Activated CD8-positive, alpha-beta T cell treated with anti-CD3 and anti-CD28 coated beads, Interleukin-2, amount 10 ng/mL, durations not matched to agents 7 days and 5 days (primary cell): ENCODE measurements around the gene NFIA. TPM values are rescaled to one million over a fixed set of nuclear protein-coding genes. Genes with fewer than 3 reads are reported as not detected.

Experiments
- ATAC-seq: fragments of 150-1000 bp; cut with Tn5 transposase; one replicate; pipeline ENCODE4 v1.10.0; 2021; ENCODE audit warnings: moderate library complexity
- CTCF ChIA-PET: fragments of 350-600 bp; sonication (Branson Sonifier 250); formaldehyde crosslinking; loops from one replicate; lab custom pipeline; 2021; ENCODE audit warnings: antibody characterized with exemption; lab: Charles Lee
- POLR2A ChIA-PET: fragments of 350-600 bp; sonication (Branson Sonifier 250); formaldehyde crosslinking; loops from one replicate; lab custom pipeline; 2021; ENCODE audit warnings: antibody characterized with exemption; lab: Charles Lee
- DNase-seq: peaks from one replicate; pipeline ENCODE4 v3.0.0-alpha.2; 2020
- H3K27ac Mint-ChIP-seq: one replicate; pipeline ENCODE4 v1.8.0; 2021; ENCODE audit warnings: mild to moderate bottlenecking, mixed read lengths
- H3K27me3 Mint-ChIP-seq: one replicate; pipeline ENCODE4 v1.8.0; 2021; ENCODE audit warnings: low read depth, mixed read lengths
- H3K36me3 Mint-ChIP-seq: one replicate; pipeline ENCODE4 v1.8.0; 2021; ENCODE audit warnings: low read depth, mixed read lengths
- H3K4me1 Mint-ChIP-seq: one replicate; pipeline ENCODE4 v1.8.0; 2021; ENCODE audit warnings: low read depth, mixed read lengths
- H3K4me3 Mint-ChIP-seq: one replicate; pipeline ENCODE4 v1.8.0; 2021; ENCODE audit warnings: mild to moderate bottlenecking, mixed read lengths
- H3K9me3 Mint-ChIP-seq: one replicate; pipeline ENCODE4 v1.8.0; 2022; ENCODE audit warnings: mixed read lengths; ENCODE audit not compliant: insufficient read depth
- total RNA-seq, 2 experiments: library from RNA; stranded (reverse); gene quantifications; one replicate each; pipeline ENCODE4 v1.2.3, GENCODE V29; 2021

Gene NFIA
- total RNA-seq, 2 experiments from 2014 or later = 0.66 to 0.78 TPM

DNA sequence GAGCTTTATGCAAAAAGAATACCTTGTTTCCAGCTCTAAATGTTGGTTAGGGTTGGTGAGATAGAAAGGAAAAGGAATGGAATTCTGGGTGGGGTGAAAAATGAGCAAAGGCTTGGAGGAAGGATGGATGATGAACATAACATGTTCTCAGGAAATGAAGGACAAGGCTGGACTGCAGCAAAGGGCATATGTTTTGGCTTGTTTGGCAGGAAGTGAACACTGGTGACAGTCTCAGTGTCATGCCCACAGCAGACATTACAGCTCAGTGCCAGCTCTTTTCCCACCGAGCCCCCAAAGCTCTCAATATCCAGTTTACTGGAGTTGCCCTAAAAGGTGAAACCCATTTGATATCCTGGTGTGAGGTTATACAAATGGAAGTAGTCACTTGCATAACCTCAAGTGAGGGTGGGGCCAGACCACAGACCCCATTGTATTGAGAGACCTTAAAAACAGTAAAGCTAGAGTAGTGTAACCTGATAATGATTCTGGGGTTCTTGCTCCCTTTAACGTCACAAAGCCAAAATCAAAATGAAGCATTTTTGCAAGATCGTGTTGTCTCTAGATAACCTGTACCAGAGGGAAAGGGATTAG, 270.6 kb downstream of the NFIA start:
- Mint-ChIP-seq H3K4me1 (no peaks in the 10 kb centered on the region), H3K36me3 (no peaks in the 10 kb centered on the region), H3K9me3 (no peaks in the 10 kb centered on the region), H3K4me3 (no peak overlapping the region), H3K27me3 (no peaks in the 10 kb centered on the region), H3K27ac (no peak overlapping the region)
- ChIA-PET POLR2A (no interaction called here), CTCF (interaction anchor here (0.9 to 1.0 kb wide), 2 partner anchors 11 to 303 kb away, joined by 3 to 5 read pairs; no protein-coding TSS in a partner anchor)
- no peak for DNase-seq
- no peak for ATAC-seq

DNA sequence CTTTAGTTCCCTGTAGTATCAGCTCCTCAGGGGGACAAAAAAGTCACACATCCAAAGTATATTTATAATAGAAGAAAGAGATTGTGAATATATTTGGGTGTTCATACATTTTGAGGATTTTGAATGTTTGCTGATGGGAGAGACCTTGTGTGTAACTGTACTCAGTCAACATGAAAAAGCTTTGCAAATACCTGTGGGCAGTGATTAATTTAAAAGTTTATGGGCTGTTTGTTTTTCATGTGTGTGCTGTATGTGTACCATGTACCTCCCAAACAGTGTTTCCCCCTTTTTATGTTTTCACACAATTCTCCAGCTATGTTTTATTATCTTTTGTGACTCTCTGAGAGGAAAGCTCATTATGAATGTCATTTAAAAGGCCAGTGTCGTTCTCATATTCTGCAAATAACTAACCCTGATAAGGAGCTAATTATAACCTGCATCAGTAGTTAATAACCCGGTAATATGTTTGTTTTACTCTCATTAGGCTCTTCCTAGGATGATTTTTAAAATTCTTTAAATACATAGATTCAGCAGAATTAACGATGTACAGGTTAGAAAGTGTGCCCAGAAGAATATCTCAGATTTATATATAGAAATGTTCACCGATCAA, 271.5 kb downstream of the NFIA start:
- Mint-ChIP-seq H3K36me3 (no peaks in the 10 kb centered on the region), H3K27ac (no peak overlapping the region), H3K4me3 (no peak overlapping the region), H3K4me1 (no peaks in the 10 kb centered on the region), H3K27me3 (no peaks in the 10 kb centered on the region), H3K9me3 (no peaks in the 10 kb centered on the region)
- ChIA-PET POLR2A (no interaction called here), CTCF (interaction anchor here (0.7 to 0.9 kb wide), 2 partner anchors 12 to 235 kb away, joined by 3 read pairs; no protein-coding TSS in a partner anchor)
- DNase-seq = no peak
- ATAC-seq = no peak

DNA sequence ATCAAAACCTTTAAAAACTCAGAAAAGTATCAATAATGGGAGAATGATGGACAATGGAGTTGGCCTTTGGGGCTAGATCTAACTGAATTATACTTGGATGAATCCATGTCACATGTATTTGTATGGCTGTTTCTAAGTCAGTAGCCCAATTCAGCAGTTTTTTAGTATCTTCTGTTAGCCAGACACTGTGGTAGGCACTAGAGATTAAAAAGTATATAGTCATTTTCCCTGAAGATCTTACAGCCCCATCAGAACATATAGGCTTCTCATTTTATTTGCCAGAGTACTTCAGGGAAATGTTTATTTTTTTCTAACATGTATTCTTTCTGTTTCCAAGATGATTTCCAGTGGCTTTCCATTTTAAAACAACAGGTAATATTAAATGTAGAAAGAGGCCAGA, 273.7 kb downstream of the NFIA start:
- no peaks in the 10 kb centered on the region for H3K36me3 Mint-ChIP-seq
- ATAC-seq (no peak), DNase-seq (no peak)
- H3K27me3 Mint-ChIP-seq = no peaks in the 10 kb centered on the region
- H3K9me3 Mint-ChIP-seq = no peaks in the 10 kb centered on the region
- ChIA-PET POLR2A (no interaction called here), CTCF (no interaction called here)
- H3K27ac Mint-ChIP-seq = no peak overlapping the region
- no peaks in the 10 kb centered on the region for H3K4me1 Mint-ChIP-seq
- H3K4me3 Mint-ChIP-seq = no peak overlapping the region

DNA sequence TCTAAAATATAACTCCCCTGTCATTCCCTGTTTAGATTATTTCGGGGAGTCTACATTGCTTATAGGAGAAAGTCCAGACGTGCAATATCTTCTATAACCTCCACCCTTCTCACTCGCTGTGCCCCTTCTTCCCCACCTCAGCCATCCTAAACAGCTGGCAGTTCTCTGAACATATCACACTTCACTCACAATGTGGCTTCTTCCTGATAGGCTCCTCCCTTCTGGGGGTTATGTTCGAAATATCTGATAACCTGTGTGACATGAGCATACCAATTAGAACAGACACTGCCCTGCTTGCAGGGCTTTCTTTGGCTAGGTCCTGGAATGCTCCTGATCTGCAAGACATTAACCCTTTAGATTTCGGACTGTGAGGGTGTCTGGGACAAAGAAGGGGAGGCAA, 274.6 kb downstream of the NFIA start:
- Mint-ChIP-seq H3K27me3 (no peaks in the 10 kb centered on the region), H3K9me3 (no peaks in the 10 kb centered on the region), H3K4me1 (no peaks in the 10 kb centered on the region), H3K4me3 (no peak overlapping the region), H3K36me3 (no peaks in the 10 kb centered on the region), H3K27ac (no peak overlapping the region)
- DNase-seq (no peak), ATAC-seq (no peak)
- ChIA-PET CTCF (no interaction called here), POLR2A (no interaction called here)

DNA sequence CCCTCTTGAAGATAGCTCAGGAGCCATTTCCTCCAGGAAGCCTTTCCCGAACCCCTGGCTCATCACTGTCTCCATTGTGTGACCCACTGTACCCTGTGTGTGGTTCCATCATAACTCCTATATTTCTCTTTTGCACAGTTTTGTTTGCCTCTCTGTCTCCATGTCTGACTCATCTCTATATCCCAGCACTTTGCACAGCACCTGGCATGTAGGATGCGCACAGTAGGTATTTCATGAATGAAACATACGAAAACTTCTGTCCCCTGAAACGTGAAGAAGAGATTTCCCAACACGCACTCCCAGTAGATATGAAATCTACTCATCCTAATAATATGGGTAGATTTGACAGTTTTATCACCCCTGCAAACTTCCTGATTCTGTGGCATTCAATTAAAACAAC, 275.2 kb downstream of the NFIA start:
- ChIA-PET CTCF (no interaction called here), POLR2A (no interaction called here)
- no peaks in the 10 kb centered on the region for H3K4me1 Mint-ChIP-seq
- no peak overlapping the region for H3K4me3 Mint-ChIP-seq
- DNase-seq = no peak
- ATAC-seq = no peak
- no peak overlapping the region for H3K27ac Mint-ChIP-seq
- no peaks in the 10 kb centered on the region for H3K27me3 Mint-ChIP-seq
- no peaks in the 10 kb centered on the region for H3K9me3 Mint-ChIP-seq
- no peaks in the 10 kb centered on the region for H3K36me3 Mint-ChIP-seq

DNA sequence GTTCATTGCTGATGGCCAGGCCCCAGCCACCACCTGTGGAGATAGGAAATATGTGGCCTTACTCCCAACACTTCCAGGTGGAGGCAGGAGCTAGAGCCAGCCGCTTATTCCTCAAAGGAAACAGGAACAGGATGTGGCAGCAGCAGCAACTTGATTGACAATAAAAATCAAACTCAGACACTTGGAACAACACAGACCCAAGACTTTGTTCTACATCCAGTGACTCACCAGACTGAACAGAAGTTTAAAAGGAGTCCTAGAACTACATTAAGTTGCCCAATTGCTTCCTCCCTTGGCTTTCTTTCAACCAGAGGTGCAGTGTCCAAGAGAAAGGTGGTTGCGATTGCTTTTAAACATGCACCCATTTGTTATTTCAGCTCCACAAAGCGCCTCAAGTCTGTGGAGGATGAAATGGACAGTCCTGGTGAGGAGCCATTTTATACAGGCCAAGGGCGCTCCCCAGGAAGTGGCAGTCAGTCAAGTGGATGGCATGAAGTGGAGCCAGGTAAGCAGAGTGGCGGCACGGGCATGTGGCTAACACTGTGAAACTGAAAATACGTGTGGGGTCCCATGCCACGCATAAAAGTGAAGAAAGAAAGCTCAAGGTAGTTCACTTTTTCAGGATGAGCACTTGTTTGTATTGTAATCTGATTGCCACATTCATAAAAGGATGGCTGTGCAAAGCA, 276.6 kb downstream of the NFIA start:
- Mint-ChIP-seq H3K4me3 (no peak overlapping the region), H3K4me1 (no peaks in the 10 kb centered on the region), H3K27me3 (no peaks in the 10 kb centered on the region), H3K27ac (no peak overlapping the region), H3K9me3 (no peaks in the 10 kb centered on the region), H3K36me3 (no peaks in the 10 kb centered on the region)
- ChIA-PET CTCF (no interaction called here), POLR2A (no interaction called here)
- ATAC-seq (no peak), DNase-seq (no peak)

DNA sequence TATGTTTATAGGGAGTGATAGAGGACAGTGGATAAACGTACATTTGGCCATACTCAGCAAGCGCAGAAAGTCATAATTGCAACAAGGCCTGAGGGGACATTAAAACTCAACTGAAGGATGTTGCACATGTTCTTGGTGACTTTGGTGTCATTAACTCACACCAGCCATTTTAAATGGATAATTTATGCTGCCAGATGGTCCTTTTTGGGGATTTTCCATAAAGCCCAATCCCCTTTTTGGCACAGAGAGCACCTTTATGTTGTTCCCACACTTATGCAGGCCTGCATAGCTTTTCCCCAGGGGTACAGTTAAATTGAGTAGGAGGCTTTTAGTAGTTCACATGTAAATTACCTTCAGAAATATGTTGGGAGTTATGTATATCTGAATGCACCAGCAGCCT, 279.6 kb downstream of the NFIA start:
- POLR2A ChIA-PET = no interaction called here
- DNase-seq = no peak
- no peak for ATAC-seq
- no peak overlapping the region for H3K4me3 Mint-ChIP-seq
- no peak overlapping the region for H3K27ac Mint-ChIP-seq
- H3K36me3 Mint-ChIP-seq = no peaks in the 10 kb centered on the region
- CTCF ChIA-PET = no interaction called here
- H3K4me1 Mint-ChIP-seq = no peaks in the 10 kb centered on the region
- no peaks in the 10 kb centered on the region for H3K27me3 Mint-ChIP-seq
- no peaks in the 10 kb centered on the region for H3K9me3 Mint-ChIP-seq

DNA sequence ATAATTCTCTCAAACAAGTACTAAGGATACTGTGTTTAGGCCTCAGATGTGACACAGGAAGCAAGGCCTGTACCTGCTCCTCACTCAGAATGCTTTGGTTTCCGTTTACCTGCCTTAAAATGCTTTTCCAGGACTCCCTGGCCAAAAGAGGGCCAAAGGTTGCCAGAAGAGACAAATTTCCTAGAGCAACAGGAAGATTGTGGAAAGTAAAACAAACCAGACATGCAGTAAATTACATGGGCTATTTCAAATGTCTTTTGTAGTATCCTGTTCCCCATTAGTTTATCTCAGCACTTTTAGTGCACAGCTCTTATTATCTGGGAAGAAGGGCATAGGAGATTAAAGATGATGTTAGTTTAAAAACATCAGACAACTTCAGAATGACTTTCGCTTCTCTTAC, 280.0 kb downstream of the NFIA start:
- H3K27me3 Mint-ChIP-seq = no peaks in the 10 kb centered on the region

DNA sequence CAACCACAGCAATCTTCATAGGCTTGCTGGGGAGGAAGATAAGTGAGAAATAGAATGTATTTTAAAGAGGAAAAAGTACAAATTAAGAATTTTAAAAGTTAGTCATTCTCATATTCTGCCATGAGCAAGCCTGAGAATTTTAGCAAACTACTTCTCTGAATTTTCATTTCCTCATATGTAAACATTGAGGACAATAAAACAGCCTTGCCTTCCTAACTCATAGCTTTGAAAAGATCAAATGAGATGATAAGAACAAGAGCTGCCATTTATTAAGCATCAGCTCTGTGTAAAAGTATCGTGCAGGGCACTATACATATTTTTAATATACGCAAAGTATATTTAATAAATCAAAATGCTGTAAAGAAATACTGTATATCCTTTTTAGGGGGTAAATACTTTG, 286.0 kb downstream of the NFIA start:
- H3K27ac Mint-ChIP-seq = no peak overlapping the region
- H3K36me3 Mint-ChIP-seq = no peaks in the 10 kb centered on the region
- no peaks in the 10 kb centered on the region for H3K9me3 Mint-ChIP-seq
- H3K27me3 Mint-ChIP-seq = peaks cover 2% of the 10 kb centered on the region
- H3K4me1 Mint-ChIP-seq = no peaks in the 10 kb centered on the region
- ChIA-PET POLR2A (no interaction called here), CTCF (no interaction called here)
- no peak overlapping the region for H3K4me3 Mint-ChIP-seq
- DNase-seq = no peak
- ATAC-seq = no peak

More for the DNA sequence above, 280.0 kb downstream of the NFIA start:
- Mint-ChIP-seq H3K9me3 (no peaks in the 10 kb centered on the region), H3K4me1 (no peaks in the 10 kb centered on the region), H3K36me3 (no peaks in the 10 kb centered on the region), H3K4me3 (no peak overlapping the region), H3K27ac (no peak overlapping the region)
- ChIA-PET CTCF (no interaction called here), POLR2A (no interaction called here)
- DNase-seq = no peak
- no peak for ATAC-seq

DNA sequence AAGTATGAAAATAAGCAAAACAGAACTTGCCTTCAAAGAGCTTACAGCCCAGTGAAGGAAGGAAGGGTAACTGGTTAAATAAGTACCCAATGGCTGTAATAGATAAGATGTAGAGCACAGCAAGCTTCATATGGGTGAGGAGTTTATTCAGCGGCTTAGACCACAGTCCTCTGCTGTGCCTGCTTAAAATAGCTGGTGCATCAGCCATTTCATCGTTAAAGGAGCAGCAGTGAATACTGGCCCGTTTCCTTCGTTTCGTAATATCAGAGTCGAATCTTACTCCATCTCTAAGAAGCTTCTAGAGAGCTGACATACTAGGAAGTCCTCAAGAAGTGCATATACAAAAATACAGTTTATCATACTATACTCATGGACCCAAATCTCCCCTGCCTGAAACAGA, 286.5 kb downstream of the NFIA start:
- no peaks in the 10 kb centered on the region for H3K36me3 Mint-ChIP-seq
- no peak for ATAC-seq
- peaks cover 2% of the 10 kb centered on the region for H3K27me3 Mint-ChIP-seq

DNA sequence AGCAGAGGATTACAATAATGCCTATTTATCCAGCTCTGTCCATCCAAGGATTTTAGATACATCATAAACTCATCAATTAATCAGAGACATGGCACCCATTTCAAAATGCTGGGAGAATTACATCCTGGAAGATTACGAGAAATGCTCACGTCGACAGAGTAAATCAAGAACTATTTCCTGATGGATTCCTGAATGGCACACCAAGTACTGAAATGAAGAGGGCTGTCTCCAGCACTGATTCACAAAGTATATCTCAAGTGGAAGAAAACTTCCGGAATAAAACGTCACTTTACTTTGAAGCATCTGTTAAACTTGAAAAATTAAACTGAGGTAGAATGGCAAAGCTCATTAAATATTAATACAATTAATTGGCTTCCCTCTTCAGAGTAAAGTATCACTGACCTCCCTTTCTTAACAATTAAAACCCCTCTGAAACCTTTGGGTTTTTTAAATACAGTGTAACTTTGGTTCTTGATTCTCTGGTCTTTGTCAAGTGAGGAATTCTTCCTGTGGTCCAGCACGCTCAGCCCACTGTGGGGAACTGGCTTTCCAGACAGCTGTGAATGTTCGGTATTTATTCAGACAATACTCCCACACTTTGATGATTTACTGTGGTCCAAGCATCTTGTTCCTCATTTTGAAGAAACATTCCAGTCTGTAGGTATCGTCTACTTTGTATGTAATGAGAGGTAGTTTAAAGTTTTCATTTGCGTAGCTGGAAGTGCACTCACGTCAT, 288.0 kb downstream of the NFIA start:
- no peaks in the 10 kb centered on the region for H3K4me1 Mint-ChIP-seq
- no peaks in the 10 kb centered on the region for H3K36me3 Mint-ChIP-seq
- DNase-seq (no peak), ATAC-seq (no peak)
- peaks cover 2% of the 10 kb centered on the region for H3K27me3 Mint-ChIP-seq
- H3K4me3 Mint-ChIP-seq = no peak overlapping the region
- no peak overlapping the region for H3K27ac Mint-ChIP-seq
- H3K9me3 Mint-ChIP-seq = no peaks in the 10 kb centered on the region
- ChIA-PET POLR2A (no interaction called here), CTCF (no interaction called here)

More for the DNA sequence above, 286.5 kb downstream of the NFIA start:
- Mint-ChIP-seq H3K4me3 (no peak overlapping the region), H3K27ac (no peak overlapping the region), H3K9me3 (no peaks in the 10 kb centered on the region), H3K4me1 (no peaks in the 10 kb centered on the region)
- POLR2A ChIA-PET = interaction anchor here (0.6 kb wide), 1 partner anchor 124 kb away, joined by 3 read pairs; no protein-coding TSS in a partner anchor
- CTCF ChIA-PET = no interaction called here
- DNase-seq = no peak

DNA sequence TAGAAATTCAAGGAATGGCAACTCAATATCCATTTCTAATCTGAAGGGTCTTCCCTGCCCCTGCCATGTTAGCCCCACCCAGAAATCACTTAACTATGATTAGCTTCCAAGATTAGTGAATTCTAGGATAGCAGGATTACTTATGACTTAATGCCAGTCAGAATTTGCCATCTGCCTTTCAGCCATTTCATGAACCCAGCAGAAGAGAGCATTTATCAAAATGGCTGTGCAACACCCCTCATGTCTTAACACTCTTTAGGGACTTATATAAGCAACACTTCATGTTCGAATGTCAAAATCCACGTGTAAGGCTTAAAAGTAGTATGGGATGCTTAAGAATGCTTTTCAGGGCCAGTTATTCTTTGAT, 288.5 kb downstream of the NFIA start:
- ChIA-PET CTCF (no interaction called here), POLR2A (no interaction called here)
- Mint-ChIP-seq H3K27me3 (peaks cover 2% of the 10 kb centered on the region), H3K9me3 (no peaks in the 10 kb centered on the region), H3K4me1 (no peaks in the 10 kb centered on the region), H3K27ac (no peak overlapping the region), H3K36me3 (no peaks in the 10 kb centered on the region), H3K4me3 (no peak overlapping the region)
- ATAC-seq (no peak), DNase-seq (no peak)
